Measurements from ENCODE around the gene DNAJC5.
A peak's percentile ranks its signal among the peaks of the same experiment; 100 is the strongest.

The DNAJC5 gene

DNA sequence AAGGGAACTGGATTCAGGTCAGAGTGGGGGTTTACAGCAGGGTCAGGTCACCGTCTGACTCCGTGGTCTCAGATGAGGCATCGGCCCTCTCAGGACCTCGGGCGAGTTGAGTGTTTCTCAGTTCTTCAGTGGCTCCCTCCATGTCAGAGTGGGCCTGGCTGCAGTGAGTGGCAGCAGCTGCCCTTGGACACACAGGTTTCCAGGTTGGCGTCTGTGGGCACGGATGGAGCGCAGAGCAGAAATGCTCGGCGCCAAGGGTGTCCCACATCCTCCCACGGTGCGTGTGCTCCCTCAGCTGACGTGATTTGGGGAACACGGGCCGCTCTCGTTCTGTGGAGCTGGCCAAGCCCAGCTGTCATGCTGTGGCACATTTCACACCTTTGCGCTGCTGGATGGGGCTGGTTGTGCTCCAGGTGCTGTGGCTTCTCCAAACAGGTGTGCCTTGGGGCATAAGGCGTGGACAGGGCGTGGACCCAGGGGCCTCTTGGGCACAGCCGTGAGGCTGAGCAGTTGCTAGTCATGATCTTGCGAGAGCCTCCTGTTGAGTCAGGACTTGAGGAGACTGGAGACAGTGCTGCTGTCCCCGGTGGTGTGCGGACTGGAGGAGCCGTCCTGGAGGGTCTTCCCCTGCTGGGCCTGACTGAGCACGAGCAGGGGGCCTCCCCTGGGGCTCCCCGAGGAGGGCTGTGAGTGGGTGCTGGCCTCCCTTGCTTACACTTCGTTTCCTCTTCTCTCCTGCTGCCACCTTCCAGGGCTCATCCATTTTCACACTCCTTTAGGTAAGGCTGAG lies 9.5 kb upstream of the DNAJC5 start:
- ATAC-seq, result no peak

DNA sequence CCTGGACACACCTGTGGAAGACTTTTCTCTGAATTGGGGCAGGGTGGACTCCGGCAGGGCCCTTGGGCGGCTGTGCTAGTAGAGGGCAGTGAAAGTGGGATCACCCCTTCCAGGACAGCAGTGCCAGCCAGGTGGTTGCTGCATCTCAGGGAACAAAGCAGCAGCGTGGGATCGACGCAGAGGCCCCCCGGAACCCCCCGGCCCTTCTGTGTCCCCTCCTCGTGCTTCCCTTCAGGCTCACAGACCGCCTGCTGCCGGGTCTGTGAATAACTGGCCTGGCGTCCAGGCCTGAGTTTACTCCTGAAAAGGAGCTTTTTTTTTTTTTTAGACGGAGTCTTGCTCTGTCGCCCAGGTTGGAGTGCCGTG lies 8.9 kb upstream of the DNAJC5 start:
- no peak for ATAC-seq

DNA sequence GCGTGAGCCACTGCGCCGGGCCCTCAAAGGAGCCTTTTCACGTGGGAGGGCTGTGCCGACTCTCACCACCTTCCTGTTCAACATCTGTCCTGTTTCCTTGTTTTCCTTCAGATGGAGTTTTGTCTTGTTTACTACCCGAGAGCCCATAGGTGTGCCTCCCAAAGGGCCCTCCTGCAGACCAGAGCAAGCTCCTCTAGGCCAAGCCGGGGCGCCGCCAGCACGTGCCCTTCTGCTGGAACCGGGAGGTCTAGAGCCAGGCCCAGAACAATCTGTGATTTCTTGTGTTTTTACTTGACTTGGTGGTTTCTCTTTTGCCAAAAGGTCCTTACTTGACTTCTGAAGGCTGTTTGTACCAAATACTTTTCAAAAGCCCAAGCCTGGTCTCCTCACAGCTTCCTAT lies 8.0 kb upstream of the DNAJC5 start:
- no peak for ATAC-seq

- no peak for ATAC-seq
These were observed 5.4 kb upstream of the DNAJC5 start for GRCh38 chr20:63889241-63890200.

DNA sequence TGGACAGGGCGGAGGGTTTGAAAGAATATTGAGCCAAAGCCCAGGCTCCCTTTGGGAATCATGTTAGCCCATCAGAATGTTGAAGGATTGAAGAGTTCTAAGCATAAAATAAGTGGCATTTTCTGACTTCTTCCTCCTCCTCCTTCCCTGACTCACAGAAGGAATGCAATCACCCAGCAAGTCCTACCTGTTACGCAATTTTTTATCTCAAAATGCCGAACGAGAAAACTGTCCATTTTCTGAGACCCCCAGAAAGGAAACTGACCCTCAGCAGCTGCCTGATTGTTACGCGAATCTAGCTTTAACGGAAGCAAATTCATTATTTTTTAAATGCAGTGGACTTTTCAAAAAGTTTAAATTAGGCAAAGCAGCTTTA lies 4.7 kb upstream of the DNAJC5 start:
- ATAC-seq, result no peak

- ATAC-seq, result no peak
These were observed 4.3 kb upstream of the DNAJC5 start for GRCh38 chr20:63890616-63891015.

DNA sequence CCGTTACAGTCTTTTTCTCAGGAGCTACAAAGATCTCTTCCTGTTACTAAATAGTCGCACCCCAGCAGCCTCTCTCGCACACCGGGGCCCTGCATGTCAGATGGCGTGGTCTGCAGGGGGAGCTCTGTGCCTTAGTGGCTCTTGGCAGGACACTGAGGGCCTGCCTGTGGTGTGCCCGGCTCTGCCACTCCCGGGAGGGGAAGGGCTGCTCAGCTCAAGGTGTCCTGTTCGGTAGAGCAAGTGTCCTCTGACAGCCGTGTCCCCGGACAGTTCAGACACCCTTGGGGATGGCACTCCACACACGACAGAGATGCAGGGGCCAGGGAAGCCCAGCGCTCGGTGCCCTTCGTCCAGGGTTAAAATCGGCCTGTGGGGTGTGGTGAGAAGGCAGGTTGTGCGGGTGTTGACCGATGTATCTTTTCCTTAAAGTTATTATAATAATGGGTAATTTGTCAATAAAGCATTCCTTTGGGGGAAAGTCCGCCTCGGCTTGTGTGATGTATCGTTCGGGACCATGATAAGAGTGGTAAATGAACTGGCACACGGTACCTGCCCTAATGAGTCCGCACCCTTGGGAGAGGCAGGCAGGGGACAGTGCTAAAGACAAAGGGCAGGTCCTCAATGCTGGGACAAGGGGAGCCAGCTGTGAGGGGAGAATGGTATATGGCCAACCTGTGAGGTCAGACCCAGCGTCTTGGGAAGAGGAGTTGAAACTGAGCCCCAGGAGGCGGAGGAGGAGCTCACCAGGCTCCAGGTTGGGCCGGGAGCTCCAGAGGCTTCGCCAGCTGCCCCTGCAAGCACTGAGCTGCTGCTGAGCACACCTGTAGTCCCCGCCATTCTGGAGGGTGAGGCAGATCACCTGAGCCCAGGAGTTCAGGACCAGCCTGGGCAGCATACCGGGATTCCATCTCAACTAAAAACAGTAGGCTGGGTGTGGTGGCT lies 3.6 kb upstream of the DNAJC5 start:
- ATAC-seq, result no peak

DNA sequence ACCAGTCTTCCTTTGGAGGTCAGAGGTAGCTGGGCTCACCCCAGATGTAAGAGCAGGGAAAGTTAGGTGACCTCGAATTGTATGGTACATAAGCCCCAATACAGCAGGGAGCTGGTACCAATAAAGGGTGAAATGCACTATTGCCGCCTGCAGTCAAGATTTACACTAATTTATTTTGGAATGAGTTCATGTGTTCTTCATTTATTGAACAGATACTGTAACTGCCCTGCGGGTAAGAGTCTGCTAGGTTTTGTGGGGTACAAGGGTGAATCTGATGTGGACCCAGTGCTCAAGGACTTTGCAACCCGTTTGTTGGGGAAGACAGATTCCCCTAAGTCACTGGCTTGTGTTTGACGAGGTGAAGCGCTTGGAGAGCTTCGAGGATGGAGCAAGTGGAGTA lies 2.5 kb upstream of the DNAJC5 start:
- ATAC-seq, result no peak

- no peak for ATAC-seq
These were observed 948 bp upstream of the DNAJC5 start for GRCh38 chr20:63893999-63894357.

GRCh38 chr20:63895202-63895951 lies 451 bp downstream of the DNAJC5 start:
- no peak for ATAC-seq

GRCh38 chr20:63895952-63896263 lies 982 bp downstream of the DNAJC5 start:
- ATAC-seq, result no peak

DNA sequence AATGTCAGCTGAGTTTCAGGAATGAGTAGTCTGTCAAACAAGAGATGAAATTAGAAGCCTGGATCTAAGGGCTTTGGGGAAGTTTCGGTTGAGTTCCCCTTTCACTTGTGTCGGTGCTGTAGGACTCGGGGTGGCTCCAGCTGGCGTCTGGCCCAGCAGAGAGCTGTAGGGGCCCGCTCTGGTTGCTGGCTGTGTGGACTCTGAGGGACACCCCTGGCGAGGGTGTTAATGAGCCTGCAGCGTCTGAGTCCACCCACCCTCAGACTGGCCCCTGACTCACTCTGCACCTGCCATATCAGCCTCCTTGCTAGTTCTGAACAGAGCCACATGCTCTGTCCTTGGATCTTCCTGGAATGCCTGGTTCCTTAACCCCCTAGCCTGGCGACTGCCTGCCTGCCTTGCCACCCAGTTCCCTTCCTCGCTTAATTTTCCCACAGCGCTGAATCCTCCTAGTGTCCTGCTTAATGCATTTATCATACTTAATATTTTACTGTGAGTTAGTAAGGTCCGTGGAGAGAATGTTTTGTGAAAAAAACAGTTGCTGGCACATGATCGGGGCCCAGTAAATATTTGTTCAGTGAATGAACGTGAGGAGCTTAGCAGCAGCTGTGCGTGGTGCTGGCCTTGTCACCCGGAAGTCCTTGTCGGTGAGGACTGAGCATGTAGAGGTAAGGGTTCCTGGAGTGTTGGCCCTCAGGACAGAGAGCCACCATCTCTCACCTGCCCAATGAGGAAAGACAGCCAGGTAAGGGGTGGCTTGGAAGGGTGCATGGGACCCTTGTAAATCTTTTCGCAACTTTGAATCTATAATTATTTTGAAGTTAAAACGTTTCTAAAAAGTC lies 1.6 kb downstream of the DNAJC5 start:
- peak; percentile 30 to 48 for ATAC-seq

DNA sequence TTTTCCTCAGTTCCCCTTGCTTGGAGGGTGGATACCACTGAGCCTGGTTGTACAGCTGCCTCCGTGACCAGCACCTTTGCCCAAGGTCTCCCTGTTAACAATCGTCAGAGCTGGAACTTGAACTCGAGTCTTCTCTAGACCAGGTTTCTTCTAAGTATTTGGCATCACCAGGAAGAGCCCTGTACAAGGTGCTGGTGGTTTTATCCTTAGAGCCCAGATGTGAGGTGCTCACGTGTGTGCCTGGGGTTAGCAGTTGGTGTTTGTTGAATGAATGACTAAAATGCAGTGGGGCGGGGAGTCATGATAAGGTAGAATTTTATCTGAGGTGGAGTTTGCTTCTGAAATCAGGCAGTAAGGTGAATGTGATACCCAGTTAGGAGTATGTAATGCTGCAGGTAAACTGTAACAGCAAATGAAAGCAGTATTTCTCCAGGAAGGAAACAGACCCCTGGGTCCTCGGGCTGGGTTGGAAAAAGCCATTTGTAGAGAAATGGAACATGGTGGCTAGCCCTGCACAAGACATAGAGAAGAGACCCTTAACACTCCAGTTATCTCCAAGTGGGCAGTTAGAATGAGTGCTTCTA lies 3.1 kb downstream of the DNAJC5 start:
- no peak for ATAC-seq

DNA sequence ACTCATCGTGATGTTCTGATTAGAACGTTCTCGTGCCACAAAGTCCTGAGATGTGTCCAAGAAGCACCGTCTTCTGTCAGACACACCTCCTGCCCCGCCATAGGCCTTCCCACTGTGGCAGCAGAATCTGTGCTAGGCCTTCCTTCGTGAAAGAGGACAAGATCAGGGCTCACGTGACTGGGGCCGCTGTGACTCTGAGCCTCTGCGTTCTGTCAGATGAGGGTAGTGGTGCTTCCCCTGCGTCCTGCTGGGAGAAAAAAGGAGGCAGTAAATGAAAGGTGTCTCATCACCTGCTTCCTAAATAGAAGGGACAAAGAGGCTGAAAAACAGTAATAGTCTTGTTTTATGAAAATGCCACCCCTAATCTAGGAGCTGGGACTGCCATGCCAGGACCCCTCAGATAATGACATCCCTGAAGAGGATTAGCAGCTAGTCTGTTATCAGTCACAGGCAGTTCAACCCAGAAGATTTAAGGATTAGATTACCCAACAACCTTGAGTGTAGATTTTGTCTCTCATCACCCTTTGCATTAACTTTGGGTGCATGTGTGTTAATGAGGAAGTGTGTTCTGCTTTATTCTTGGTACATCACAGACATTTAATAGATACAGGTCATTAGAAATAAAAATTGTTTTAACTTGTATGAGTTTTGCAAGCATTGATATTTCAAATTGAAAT lies 4.1 kb downstream of the DNAJC5 start:
- no peak for ATAC-seq

DNA sequence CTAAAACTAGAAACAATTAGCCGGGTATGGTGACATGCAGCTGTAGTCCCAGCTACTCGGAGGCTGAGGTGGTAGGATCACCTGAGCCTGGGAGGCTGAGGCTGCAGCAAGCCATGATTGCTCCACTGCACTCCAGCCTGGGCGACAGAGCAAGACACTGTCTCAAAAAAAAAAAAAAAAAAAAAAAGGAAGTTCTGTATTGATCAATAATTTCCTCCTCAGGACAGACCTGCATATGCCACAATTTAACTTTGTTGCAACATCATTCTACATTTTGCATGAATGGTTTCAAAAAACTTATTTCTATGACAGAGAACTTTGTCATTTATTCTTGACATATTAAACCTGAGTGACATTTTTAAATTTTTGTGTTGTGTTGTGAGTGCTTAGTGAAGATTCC lies 5.5 kb downstream of the DNAJC5 start:
- no peak for ATAC-seq

DNA sequence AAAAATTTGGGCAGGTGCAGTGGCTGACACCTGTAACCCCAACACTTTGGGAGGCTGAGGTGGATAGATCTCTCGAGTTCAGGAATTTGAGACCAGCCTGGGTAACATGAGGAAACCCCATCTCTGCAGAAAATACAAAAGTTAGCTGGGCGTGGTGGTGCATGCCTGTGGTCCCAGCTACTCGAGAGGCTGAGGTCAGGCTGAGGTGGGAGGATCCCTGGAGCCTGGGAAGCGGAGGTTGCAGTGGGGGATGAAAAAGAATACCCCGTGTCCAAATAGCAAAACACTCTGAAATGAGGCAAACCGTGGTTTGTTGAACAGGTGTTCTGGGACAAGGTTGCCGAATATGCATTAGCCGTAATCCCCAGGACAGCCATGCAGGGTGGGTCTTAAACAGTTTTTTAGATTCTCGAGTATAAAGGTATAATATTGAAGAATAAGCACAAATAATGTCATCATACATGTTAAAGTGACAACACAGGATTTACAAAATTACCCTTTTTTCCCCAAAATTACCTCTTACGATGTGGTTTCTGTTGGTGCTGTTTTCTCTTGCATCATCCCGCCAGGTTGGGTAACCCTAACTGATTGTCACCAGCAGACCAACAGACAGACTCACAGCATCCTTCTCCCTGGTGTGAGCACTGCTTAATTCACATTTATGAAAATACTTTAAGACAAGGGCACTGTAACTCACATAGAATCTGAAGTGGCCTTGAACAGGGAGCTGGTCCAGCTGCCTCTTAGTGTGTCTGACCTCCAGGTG lies 9.1 kb downstream of the DNAJC5 start:
- no peak for ATAC-seq

DNA sequence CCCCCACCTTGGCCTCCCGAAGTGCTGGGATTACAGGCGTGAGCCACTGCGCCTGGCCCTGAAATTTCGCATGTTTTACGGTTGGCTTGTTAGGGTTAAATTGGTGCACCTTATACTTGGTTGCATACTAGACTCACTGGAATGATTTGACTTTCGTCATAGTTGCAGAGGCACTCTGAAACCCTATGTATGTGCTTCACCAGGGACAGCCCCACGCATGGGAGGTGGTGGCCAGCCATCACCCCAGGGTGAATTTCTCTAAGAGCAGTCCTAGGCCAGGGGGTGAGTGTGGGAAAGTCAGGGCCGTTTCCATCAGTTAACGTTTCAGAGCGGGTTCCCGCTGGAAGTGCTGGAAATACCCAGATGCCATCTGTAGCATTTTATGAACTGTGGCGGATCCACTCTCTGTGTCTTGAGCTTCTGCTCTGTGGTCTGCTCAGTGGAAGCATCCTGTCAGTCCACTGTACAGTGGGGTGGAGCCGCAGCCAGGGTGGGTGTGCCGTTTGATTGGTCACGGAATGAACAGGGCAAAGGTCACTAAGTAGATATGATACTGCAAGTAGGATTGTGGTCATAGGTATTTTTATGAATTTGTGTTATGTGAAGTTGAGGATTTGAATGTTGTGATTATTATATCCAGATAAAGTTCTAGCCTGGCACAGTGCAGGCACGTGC lies 13.2 kb downstream of the DNAJC5 start:
- no peak for ATAC-seq

- ATAC-seq, result no peak
These were observed 16.2 kb downstream of the DNAJC5 start for GRCh38 chr20:63911176-63911575.

GRCh38 chr20:63913768-63914167 lies 18.8 kb downstream of the DNAJC5 start:
- no peak for ATAC-seq

Measured in activated CD4-positive, CD25-positive, alpha-beta regulatory T cell treated with anti-CD3 and anti-CD28 coated beads, Interleukin-2, amount 50 U/mL, for 24 hours (primary cell).